Measurements from ENCODE around the gene FAM111B. TPM values are rescaled to one million over a fixed set of nuclear protein-coding genes. Genes with fewer than 3 reads are reported as not detected.

FAM111B gene
- total RNA-seq, 1 donor from 2014 or later: 1.1 TPM

GRCh38 chr11:59144579-59145345, 37.7 kb downstream of the FAM111B start:
- intact Hi-C loops (cut with DNase I): loop anchor here (5.0 kb wide), 1 partner anchor 567 kb away; the partner anchor contains the start of genes LPXN and ZFP91

GRCh38 chr11:59145534-59145933, 38.5 kb downstream of the FAM111B start:
- intact Hi-C loops (cut with DNase I): no loop called here
- DNase-seq (ENCODE audit: missing footprints): no peak
- ATAC-seq: no peak

More at GRCh38 chr11:59144579-59145345, 37.7 kb downstream of the FAM111B start:
- ATAC-seq (peak; percentile 74), DNase-seq (ENCODE audit: missing footprints) (peak; percentile 86)

DNA sequence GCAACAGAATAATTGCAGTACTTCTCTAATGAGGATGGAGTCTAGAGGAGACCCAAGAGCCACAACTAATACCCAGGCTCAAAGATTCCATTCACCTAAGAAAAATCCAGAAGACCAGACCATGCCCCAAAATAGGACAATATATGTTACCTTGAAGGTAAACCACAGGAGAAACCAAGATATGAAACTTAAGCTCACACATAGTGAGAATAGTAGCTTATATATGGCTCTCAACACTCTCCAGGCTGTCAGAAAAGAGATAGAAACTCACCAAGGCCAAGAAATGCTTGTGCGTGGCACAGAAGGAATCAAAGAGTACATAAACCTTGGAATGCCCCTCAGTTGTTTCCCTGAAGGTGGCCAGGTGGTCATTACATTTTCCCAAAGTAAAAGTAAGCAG, 44.7 kb downstream of the FAM111B start:
- intact Hi-C loops (cut with DNase I): no loop called here

GRCh38 chr11:59152312-59152951, 45.4 kb downstream of the FAM111B start:
- DNase-seq (ENCODE audit: missing footprints): no peak
- intact Hi-C loops (cut with DNase I): no loop called here

More for the DNA sequence above, 44.7 kb downstream of the FAM111B start:
- no peak for DNase-seq (ENCODE audit: missing footprints)
- no peak for ATAC-seq

DNA sequence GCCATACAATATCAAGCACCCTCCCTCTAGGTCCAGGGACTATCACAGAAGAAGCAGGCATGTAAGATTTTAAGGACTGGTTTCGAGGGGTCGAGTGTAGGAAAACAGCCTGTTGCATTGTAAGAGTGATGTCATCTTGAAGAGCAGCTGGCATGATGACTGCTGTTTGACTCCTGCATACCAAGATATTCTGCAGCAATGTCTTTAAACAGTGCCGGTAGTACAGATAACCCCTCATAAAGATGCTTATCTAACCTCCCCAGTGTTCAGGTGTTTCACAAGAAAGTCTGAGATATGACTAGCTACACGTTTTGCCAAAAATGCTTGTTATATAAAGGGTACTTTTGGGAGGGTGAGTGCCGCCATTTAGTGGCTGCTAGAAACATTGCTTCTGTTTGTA, 47.6 kb downstream of the FAM111B start:
- ATAC-seq (no peak), DNase-seq (ENCODE audit: missing footprints) (no peak)
- intact Hi-C loops (cut with DNase I): loop anchor here (5.0 kb wide), 1 partner anchor 57 kb away; no protein-coding TSS in a partner anchor

More at GRCh38 chr11:59152312-59152951, 45.4 kb downstream of the FAM111B start:
- ATAC-seq: no peak

GRCh38 chr11:59157433-59157832, 50.4 kb downstream of the FAM111B start:
- intact Hi-C loops (cut with DNase I): loop anchor here (5.0 kb wide), 1 partner anchor 60 kb away; no protein-coding TSS in a partner anchor

GRCh38 chr11:59158206-59159068, 51.4 kb downstream of the FAM111B start:
- intact Hi-C loops (cut with DNase I): loop anchor here (5.0 kb wide), 1 partner anchor 61 kb away; no protein-coding TSS in a partner anchor
- DNase-seq (ENCODE audit: missing footprints) (no peak), ATAC-seq (peak; percentile 83)

More at GRCh38 chr11:59157433-59157832, 50.4 kb downstream of the FAM111B start:
- ATAC-seq: no peak
- no peak for DNase-seq (ENCODE audit: missing footprints)

DNA sequence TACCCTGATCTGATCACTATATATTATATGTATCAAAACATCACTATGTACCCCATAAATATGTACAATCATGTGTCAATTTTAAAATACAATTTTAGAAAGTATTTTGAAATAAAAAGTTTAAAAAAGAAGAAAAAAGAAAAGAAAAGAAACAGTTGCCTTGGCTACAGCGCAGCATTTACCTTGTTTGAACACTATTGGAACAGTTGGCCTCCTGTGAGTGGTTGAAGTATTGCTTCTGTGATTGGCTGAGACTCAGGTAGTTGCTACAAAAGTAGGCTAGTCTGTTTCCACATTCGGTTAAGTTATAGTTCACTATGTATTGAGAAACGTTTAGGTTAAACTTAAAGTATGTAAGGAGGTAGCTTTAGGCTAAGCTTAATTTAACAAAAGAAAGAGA, 57.0 kb downstream of the FAM111B start:
- intact Hi-C loops (cut with DNase I): no loop called here
- DNase-seq (ENCODE audit: missing footprints): no peak
- no peak for ATAC-seq

- intact Hi-C loops (cut with DNase I): loop anchor here (1.0 to 10.0 kb wide), 4 partner anchors 36 to 513 kb away; partner anchors contain the start of gene OR5A2
- ATAC-seq: peak; percentile 96
- DNase-seq (ENCODE audit: missing footprints): peak; percentile 97
Observed at GRCh38 chr11:59171508-59172322, 64.7 kb downstream of the FAM111B start, which contains the start of gene DTX4. Gene DTX4, plus strand, starts transcription at chr11:59172132. Its CDS starts 464 bp downstream, at chr11:59172596.

GRCh38 chr11:59172345-59173079, 65.5 kb downstream of the FAM111B start:
- ATAC-seq (peak; percentile 14), DNase-seq (ENCODE audit: missing footprints) (peak; percentile 71)
- intact Hi-C loops (cut with DNase I): loop anchor here (10.0 kb wide), 2 partner anchors 252 to 512 kb away; partner anchors contain the start of gene OR5A2

GRCh38 chr11:59173080-59173963, 66.3 kb downstream of the FAM111B start:
- intact Hi-C loops (cut with DNase I): loop anchor here (10.0 kb wide), 2 partner anchors 251 to 511 kb away; partner anchors contain the start of gene OR5A2
- DNase-seq (ENCODE audit: missing footprints) (peak; percentile 74), ATAC-seq (no peak)

- ATAC-seq (no peak), DNase-seq (ENCODE audit: missing footprints) (no peak)
- intact Hi-C loops (cut with DNase I): loop anchor here (10.0 kb wide), 2 partner anchors 251 to 511 kb away; partner anchors contain the start of gene OR5A2
Observed at GRCh38 chr11:59173964-59174663, 67.1 kb downstream of the FAM111B start.

GRCh38 chr11:59174664-59175033, 67.6 kb downstream of the FAM111B start:
- intact Hi-C loops (cut with DNase I): loop anchor here (10.0 kb wide), 2 partner anchors 250 to 510 kb away; partner anchors contain the start of gene OR5A2
- DNase-seq (ENCODE audit: missing footprints): no peak
- ATAC-seq: no peak

GRCh38 chr11:59175091-59175501, 68.1 kb downstream of the FAM111B start:
- ATAC-seq (no peak), DNase-seq (ENCODE audit: missing footprints) (no peak)
- intact Hi-C loops (cut with DNase I): loop anchor here (10.0 kb wide), 2 partner anchors 250 to 510 kb away; partner anchors contain the start of gene OR5A2

GRCh38 chr11:59176330-59176729, 69.3 kb downstream of the FAM111B start:
- intact Hi-C loops (cut with DNase I): loop anchor here (10.0 kb wide), 2 partner anchors 248 to 508 kb away; partner anchors contain the start of gene OR5A2
- DNase-seq (ENCODE audit: missing footprints) (no peak), ATAC-seq (no peak)
